HCT116 (cell line): ENCODE measurements around the gene PCBP1. TPM values are rescaled to one million over a fixed set of nuclear protein-coding genes. Genes with fewer than 3 reads are reported as not detected.

Experiments
- ATAC-seq: fragments of 200-7000 bp; cut with Tn5 transposase; 2 replicates; pipeline ENCODE4 v1.9.1; 2020; ENCODE audit warnings: mild to moderate bottlenecking, moderate library complexity
- BruUV-seq: library from RNA; stranded (reverse); fragments of 400-500 nt; replicated peaks from 2 replicates; lab custom pipeline; 2021; lab: Mats Ljungman, UMichigan
- CTCF ChIA-PET: fragments of 300-600 bp; sonication (Branson Sonifier 250); formaldehyde crosslinking; loops from one replicate; lab custom pipeline; 2021; ENCODE audit warnings: antibody characterized with exemption; lab: Charles Lee
- POLR2A ChIA-PET: fragments of 300-600, 350-600 bp; sonication (Branson Sonifier 250); formaldehyde crosslinking; loops from one replicate; lab custom pipeline; 2021; ENCODE audit warnings: antibody characterized with exemption; lab: Charles Lee
- RAD21 ChIA-PET, 2 experiments: fragments of 300-600 bp; sonication (Branson Sonifier 250); formaldehyde crosslinking; loops; one replicate each; lab custom pipeline; 2023; ENCODE audit warnings: low total read pairs in 2 of 2; ENCODE audit not compliant: uncharacterized antibody in 2 of 2, unreplicated experiment in 2 of 2, low non-redundant PET in 1 of 2; lab: Charles Lee
- DNase-seq: peaks from one replicate; pipeline ENCODE4 v3.0.0-alpha.2; 2010; ENCODE audit warnings: low read depth, low spot score
- H2AFZ ChIP-seq: fragments of 200-600 bp; shearing (Covaris generic), sonication (generic); 2 replicates; pipeline ENCODE4 v1.6.1; 2017; ENCODE audit warnings: low read depth, mixed run types, mixed read lengths, antibody characterized with exemption, low read length; ENCODE audit not compliant: poor library complexity, severe bottlenecking
- H3K27ac ChIP-seq: 2 replicates; pipeline ENCODE4 v1.5.1; 2012; ENCODE audit warnings: low read depth, low read length
- H3K27me3 ChIP-seq: fragments of 200-600 bp; sonication (generic); 2 replicates; pipeline ENCODE4 v1.6.1; 2016; ENCODE audit warnings: mixed run types, low read length, mixed read lengths; ENCODE audit not compliant: insufficient read depth
- H3K36me3 ChIP-seq, 2 experiments: fragments of 200-500 bp in 1 of 2; fragments of 200-600 bp in 1 of 2; sonication (Bioruptor generic) in 1 of 2; sonication (generic) in 1 of 2; 2 replicates each; pipeline versions ENCODE4 v1.5.1 to v1.6.1; 2014 to 2016; ENCODE audit warnings: low read length in 2 of 2, inconsistent platforms in 1 of 2, mixed read lengths in 1 of 2, mixed run types in 1 of 2; ENCODE audit not compliant: insufficient read depth in 2 of 2, control insufficient read depth in 1 of 2
- H3K4me1 ChIP-seq, 2 experiments: fragments of 200-600 bp in 1 of 2; sonication (generic) in 1 of 2; 2 replicates each; pipeline versions ENCODE4 v1.5.1 to v1.6.1; 2012 to 2017; ENCODE audit warnings: low read length in 2 of 2, inconsistent platforms in 1 of 2, mild to moderate bottlenecking in 1 of 2, mixed read lengths in 1 of 2, mixed run types in 1 of 2, moderate library complexity in 1 of 2; ENCODE audit not compliant: insufficient read depth in 2 of 2, control insufficient read depth in 1 of 2
- H3K4me2 ChIP-seq: fragments of 200-600 bp; sonication (generic); 2 replicates; pipeline ENCODE4 v1.6.1; 2017; ENCODE audit warnings: mixed run types, low read length, mixed read lengths
- H3K4me3 ChIP-seq, 2 experiments: fragments of 200-600 bp in 1 of 2; sonication (generic) in 1 of 2; replicated peaks in 1 of 2; 2 replicates each; pipeline ENCODE4 v1.5.1; 2011 to 2016; ENCODE audit warnings: low read length in 2 of 2, control low read depth in 1 of 2, low read depth in 1 of 2, mild to moderate bottlenecking in 1 of 2, mixed read lengths in 1 of 2, mixed run types in 1 of 2
- H3K79me2 ChIP-seq: fragments of 200-600 bp; sonication (generic); 2 replicates; pipeline ENCODE4 v1.6.1; 2017; ENCODE audit warnings: mild to moderate bottlenecking, mixed run types, low read length, moderate library complexity, mixed read lengths; ENCODE audit not compliant: insufficient read depth
- H3K9ac ChIP-seq: fragments of 200-600 bp; sonication (generic); 2 replicates; pipeline ENCODE4 v1.6.1; 2016; ENCODE audit warnings: low read length, mixed read lengths
- H3K9me2 ChIP-seq: fragments of 200-600 bp; sonication (generic), shearing (Covaris generic); 2 replicates; pipeline ENCODE4 v1.6.1; 2017; ENCODE audit warnings: mixed run types, mild to moderate bottlenecking, moderate library complexity; ENCODE audit not compliant: insufficient read depth
- H3K9me3 ChIP-seq, 2 experiments: fragments of 200-500 bp in 1 of 2; fragments of 200-600 bp in 1 of 2; sonication (Bioruptor generic) in 1 of 2; sonication (generic) in 1 of 2; 2 replicates each; pipeline ENCODE4 v1.6.1; 2014 to 2017; ENCODE audit warnings: low read length in 2 of 2, mixed read lengths in 2 of 2, inconsistent platforms in 1 of 2, low read depth in 1 of 2, mild to moderate bottlenecking in 1 of 2, mixed run types in 1 of 2, moderate library complexity in 1 of 2; ENCODE audit not compliant: control insufficient read depth in 1 of 2, insufficient read depth in 1 of 2
- H4K20me1 ChIP-seq: fragments of 200-600 bp; sonication (generic), shearing (Covaris generic); 2 replicates; pipeline ENCODE4 v1.6.1; 2017; ENCODE audit warnings: mixed run types, mild to moderate bottlenecking, moderate library complexity; ENCODE audit not compliant: insufficient read depth
- ATF3 ChIP-seq: IDR thresholded peaks from 2 replicates; pipeline ENCODE4 v1.6.1; 2012
- CBX3 ChIP-seq: IDR thresholded peaks from 2 replicates; pipeline ENCODE4 v1.6.1; 2012; ENCODE audit warnings: low read depth
- CEBPB ChIP-seq: IDR thresholded peaks from 2 replicates; pipeline ENCODE4 v1.6.1; 2012; ENCODE audit warnings: low read depth
- CTCF ChIP-seq, 3 experiments: fragments of 200-600 bp in 1 of 3; sonication (generic) in 1 of 3; IDR thresholded peaks in 2 of 3; conservative IDR thresholded peaks in 1 of 3; 2 replicates each; pipeline ENCODE4 v1.5.1; 2012 to 2017; ENCODE audit warnings: low read depth in 2 of 3, low read length in 2 of 3, antibody characterized with exemption in 1 of 3, borderline replicate concordance in 1 of 3, control low read depth in 1 of 3, mild to moderate bottlenecking in 1 of 3, mixed read lengths in 1 of 3, mixed run types in 1 of 3, moderate library complexity in 1 of 3; ENCODE audit not compliant: insufficient read depth in 1 of 3
- EGR1 ChIP-seq: IDR thresholded peaks from 2 replicates; pipeline ENCODE4 v1.6.1; 2012; ENCODE audit warnings: low read depth
- ELF1 ChIP-seq: IDR thresholded peaks from 2 replicates; pipeline ENCODE4 v1.6.1; 2012; ENCODE audit warnings: low read depth, borderline replicate concordance
- EZH2 ChIP-seq: fragments of 200-600 bp; sonication (generic); IDR thresholded peaks from 2 replicates; pipeline ENCODE4 v1.6.1; 2017; ENCODE audit warnings: antibody characterized with exemption, mixed run types
- EZH2phosphoT487 ChIP-seq: fragments of 200-600 bp; IDR thresholded peaks from 2 replicates; pipeline ENCODE4 v1.6.1; 2018; ENCODE audit warnings: antibody characterized with exemption, borderline replicate concordance
- FOSL1 ChIP-seq: IDR thresholded peaks from 2 replicates; pipeline ENCODE4 v1.6.1; 2012; ENCODE audit warnings: low read depth
- JUND ChIP-seq: IDR thresholded peaks from 2 replicates; pipeline ENCODE4 v1.6.1; 2012
- POLR2A ChIP-seq: IDR thresholded peaks from 2 replicates; pipeline ENCODE4 v1.7.0; 2011; ENCODE audit warnings: borderline replicate concordance; ENCODE audit not compliant: insufficient read depth, insufficient read length; ENCODE audit errors: extremely low read depth
- POLR2AphosphoS5 ChIP-seq: IDR thresholded peaks from 2 replicates; pipeline ENCODE4 v1.6.1; 2011; ENCODE audit warnings: mild to moderate bottlenecking, low read depth, low read length, moderate library complexity
- RAD21 ChIP-seq: IDR thresholded peaks from 2 replicates; pipeline ENCODE4 v1.6.1; 2012; ENCODE audit warnings: low read depth, mild to moderate bottlenecking
- REST ChIP-seq: IDR thresholded peaks from 2 replicates; pipeline ENCODE4 v1.6.1; 2012; ENCODE audit warnings: low read depth
- SIN3A ChIP-seq: IDR thresholded peaks from 2 replicates; pipeline ENCODE4 v1.6.1; 2012; ENCODE audit warnings: low read depth
- SP1 ChIP-seq: IDR thresholded peaks from 2 replicates; pipeline ENCODE4 v1.6.1; 2012; ENCODE audit warnings: low read depth
- SRF ChIP-seq: IDR thresholded peaks from 2 replicates; pipeline ENCODE4 v1.6.1; 2012; ENCODE audit warnings: low read depth
- YY1 ChIP-seq: IDR thresholded peaks from 2 replicates; pipeline ENCODE4 v1.6.1; 2011; ENCODE audit warnings: low read length, low read depth, moderate library complexity, mild to moderate bottlenecking; ENCODE audit not compliant: insufficient replicate concordance; ENCODE audit errors: extremely low read depth
- ZBTB33 ChIP-seq: IDR thresholded peaks from 2 replicates; pipeline ENCODE4 v1.6.1; 2011; ENCODE audit warnings: mild to moderate bottlenecking, low read length, moderate library complexity; ENCODE audit not compliant: insufficient replicate concordance; ENCODE audit errors: extremely low read depth
- ZNF274 ChIP-seq: fragments of 200-500 bp; sonication (Bioruptor generic); IDR thresholded peaks from 2 replicates; pipeline ENCODE4 v1.6.1; 2014; ENCODE audit warnings: mild to moderate bottlenecking, low read depth, low read length, inconsistent platforms
- intact Hi-C: fragments of 100-400 bp; cut with micrococcal nuclease; formaldehyde crosslinking; loops from 2 replicates; pipeline ENCODE4 v1.10.0; 2022
- total RNA-seq: library from RNA; stranded (reverse); gene quantifications from one replicate; pipeline ENCODE4 v1.2.1, GENCODE V29; 2021; ENCODE audit not compliant: unreplicated experiment

PCBP1 gene
- total RNA-seq, 1 experiment from 2014 or later, result 256 TPM

GRCh38 chr2:70044290-70045040 is 42.8 kb upstream of the PCBP1 start:
- no peak for TF ChIP-seq SRF
- TF ChIP-seq EZH2, result no peak
- no peak for TF ChIP-seq SP1
- TF ChIP-seq POLR2A, result no peak
- no peak for TF ChIP-seq ZBTB33
- no peak for TF ChIP-seq CBX3
- TF ChIP-seq POLR2AphosphoS5, result no peak
- TF ChIP-seq ELF1, result no peak
- no peak for TF ChIP-seq SIN3A
- no peak for TF ChIP-seq RAD21
- no peak for TF ChIP-seq YY1
- no peak for TF ChIP-seq REST
- TF ChIP-seq ZNF274, result no peak
- TF ChIP-seq FOSL1, result no peak
- TF ChIP-seq EZH2phosphoT487, result no peak
- TF ChIP-seq CTCF (IDR thresholded peaks at IDR 0.05 in 2 of 3, conservative IDR thresholded peaks at IDR 0.05 in 1 of 3; ENCODE audit: borderline replicate concordance in 1 of 3, insufficient read depth in 1 of 3, low read depth in 2 of 3, low read length in 2 of 3), result no peak
- no peak for TF ChIP-seq JUND
- TF ChIP-seq EGR1, result no peak
- no peak for TF ChIP-seq ATF3
- TF ChIP-seq CEBPB, result no peak
- no peaks in the 10 kb centered on the region for H4K20me1 ChIP-seq
- peaks cover 0 to 8% of the 10 kb centered on the region in 2 experiments; a peak in 1 of 4 replicates for H3K36me3 ChIP-seq
- intact Hi-C loops, result no loop called here
- H3K4me1 ChIP-seq, result peaks cover 0 to 3% of the 10 kb centered on the region in 2 experiments; a peak in 1 of 4 replicates
- no peak overlapping the region for H3K9ac ChIP-seq
- ChIA-PET RAD21 (no interaction called here), CTCF (no interaction called here), POLR2A (no interaction called here)
- ATAC-seq, result no peak
- no peaks in the 10 kb centered on the region for H3K9me2 ChIP-seq
- H3K4me3 ChIP-seq, result no peak overlapping the region
- H2AFZ ChIP-seq, result no peak overlapping the region
- BruUV-seq, result no TSS peak
- no peak for DNase-seq
- H3K4me2 ChIP-seq, result no peak overlapping the region
- H3K27me3 ChIP-seq, result no peaks in the 10 kb centered on the region
- H3K9me3 ChIP-seq, result no peaks in the 10 kb centered on the region
- no peak overlapping the region for H3K27ac ChIP-seq
- H3K79me2 ChIP-seq, result no peaks in the 10 kb centered on the region
